ENCODE results near the gene C20orf141.
"Not testable (repeated sequence)": the region's sequence is repeated elsewhere in the genome, so short reads cannot be mapped to it uniquely, and the experiment has no call there.

C20orf141 gene

GRCh38 chr20:2831206-2831605 lies 16.4 kb downstream of the C20orf141 start:
- not testable (repeated sequence) for H3K36me3 ChIP-seq (ENCODE audit: insufficient read depth, low read depth, low read length); H3K9me3 ChIP-seq (ENCODE audit: insufficient read depth, low read depth, low read length); H3K4me1 ChIP-seq (ENCODE audit: insufficient read depth, low read length); H3K4me3 ChIP-seq (ENCODE audit: low read length); H3K27ac ChIP-seq (ENCODE audit: low read length); H3K9ac ChIP-seq (ENCODE audit: low read depth, low read length)
- peaks cover 32% of the 10 kb centered on the region for H3K27me3 ChIP-seq (ENCODE audit: insufficient read depth, low read length)

GRCh38 chr20:2833761-2834160 lies 19.0 kb downstream of the C20orf141 start:
- peaks cover 7% of the 10 kb centered on the region for H3K27me3 ChIP-seq (ENCODE audit: insufficient read depth, low read length)
- no peak overlapping the region for H3K9ac ChIP-seq (ENCODE audit: low read depth, low read length)
- no peaks in the 10 kb centered on the region for H3K4me1 ChIP-seq (ENCODE audit: insufficient read depth, low read length)
- H3K27ac ChIP-seq (ENCODE audit: low read length), result no peak overlapping the region
- no peak overlapping the region for H3K4me3 ChIP-seq (ENCODE audit: low read length)
- H3K9me3 ChIP-seq (ENCODE audit: insufficient read depth, low read depth, low read length), result no peaks in the 10 kb centered on the region
- H3K36me3 ChIP-seq (ENCODE audit: insufficient read depth, low read depth, low read length), result no peaks in the 10 kb centered on the region

GRCh38 chr20:2834401-2835110 lies 19.8 kb downstream of the C20orf141 start:
- Histone ChIP-seq H3K27ac (ENCODE audit: low read length) (no peak overlapping the region), H3K4me1 (ENCODE audit: insufficient read depth, low read length) (no peaks in the 10 kb centered on the region), H3K4me3 (ENCODE audit: low read length) (no peak overlapping the region), H3K27me3 (ENCODE audit: insufficient read depth, low read length) (peaks cover 6% of the 10 kb centered on the region), H3K9me3 (ENCODE audit: insufficient read depth, low read depth, low read length) (no peaks in the 10 kb centered on the region), H3K36me3 (ENCODE audit: insufficient read depth, low read depth, low read length) (no peaks in the 10 kb centered on the region), H3K9ac (ENCODE audit: low read depth, low read length) (no peak overlapping the region)

GRCh38 chr20:2835331-2835796 lies 20.6 kb downstream of the C20orf141 start:
- no peaks in the 10 kb centered on the region for H3K4me1 ChIP-seq (ENCODE audit: insufficient read depth, low read length)
- no peak overlapping the region for H3K4me3 ChIP-seq (ENCODE audit: low read length)
- peaks cover 14% of the 10 kb centered on the region for H3K27me3 ChIP-seq (ENCODE audit: insufficient read depth, low read length)
- H3K27ac ChIP-seq (ENCODE audit: low read length), result no peak overlapping the region
- H3K9ac ChIP-seq (ENCODE audit: low read depth, low read length), result no peak overlapping the region
- H3K9me3 ChIP-seq (ENCODE audit: insufficient read depth, low read depth, low read length), result no peaks in the 10 kb centered on the region
- no peaks in the 10 kb centered on the region for H3K36me3 ChIP-seq (ENCODE audit: insufficient read depth, low read depth, low read length)

GRCh38 chr20:2836035-2836434 lies 21.2 kb downstream of the C20orf141 start:
- H3K27ac ChIP-seq (ENCODE audit: low read length), result no peak overlapping the region
- H3K27me3 ChIP-seq (ENCODE audit: insufficient read depth, low read length), result peaks cover 15% of the 10 kb centered on the region
- H3K4me3 ChIP-seq (ENCODE audit: low read length), result no peak overlapping the region
- no peak overlapping the region for H3K9ac ChIP-seq (ENCODE audit: low read depth, low read length)
- no peaks in the 10 kb centered on the region for H3K9me3 ChIP-seq (ENCODE audit: insufficient read depth, low read depth, low read length)
- H3K36me3 ChIP-seq (ENCODE audit: insufficient read depth, low read depth, low read length), result no peaks in the 10 kb centered on the region
- H3K4me1 ChIP-seq (ENCODE audit: insufficient read depth, low read length), result no peaks in the 10 kb centered on the region; the same call in 1 of the 2 replicates

GRCh38 chr20:2837221-2837960 lies 22.6 kb downstream of the C20orf141 start:
- peaks cover 3% of the 10 kb centered on the region; the same call in 1 of the 2 replicates for H3K4me1 ChIP-seq (ENCODE audit: insufficient read depth, low read length)
- H3K9ac ChIP-seq (ENCODE audit: low read depth, low read length), result no peak overlapping the region
- H3K27ac ChIP-seq (ENCODE audit: low read length), result no peak overlapping the region
- no peaks in the 10 kb centered on the region for H3K36me3 ChIP-seq (ENCODE audit: insufficient read depth, low read depth, low read length)
- no peaks in the 10 kb centered on the region for H3K9me3 ChIP-seq (ENCODE audit: insufficient read depth, low read depth, low read length)
- no peak overlapping the region for H3K4me3 ChIP-seq (ENCODE audit: low read length)
- H3K27me3 ChIP-seq (ENCODE audit: insufficient read depth, low read length), result peaks cover 24% of the 10 kb centered on the region

GRCh38 chr20:2838170-2838797 lies 23.5 kb downstream of the C20orf141 start:
- H3K9ac ChIP-seq (ENCODE audit: low read depth, low read length), result no peak overlapping the region
- no peaks in the 10 kb centered on the region for H3K36me3 ChIP-seq (ENCODE audit: insufficient read depth, low read depth, low read length)
- peaks cover 3% of the 10 kb centered on the region; the same call in 1 of the 2 replicates for H3K4me1 ChIP-seq (ENCODE audit: insufficient read depth, low read length)
- H3K4me3 ChIP-seq (ENCODE audit: low read length), result no peak overlapping the region
- H3K27me3 ChIP-seq (ENCODE audit: insufficient read depth, low read length), result peaks cover 24% of the 10 kb centered on the region
- no peak overlapping the region for H3K27ac ChIP-seq (ENCODE audit: low read length)
- H3K9me3 ChIP-seq (ENCODE audit: insufficient read depth, low read depth, low read length), result no peaks in the 10 kb centered on the region

GRCh38 chr20:2838847-2839671 lies 24.3 kb downstream of the C20orf141 start:
- H3K9me3 ChIP-seq (ENCODE audit: insufficient read depth, low read depth, low read length), result no peaks in the 10 kb centered on the region
- H3K4me1 ChIP-seq (ENCODE audit: insufficient read depth, low read length), result peaks cover 3% of the 10 kb centered on the region; the same call in 1 of the 2 replicates
- no peaks in the 10 kb centered on the region for H3K36me3 ChIP-seq (ENCODE audit: insufficient read depth, low read depth, low read length)
- H3K9ac ChIP-seq (ENCODE audit: low read depth, low read length), result no peak overlapping the region
- H3K27me3 ChIP-seq (ENCODE audit: insufficient read depth, low read length), result peaks cover 24% of the 10 kb centered on the region
- no peak overlapping the region for H3K27ac ChIP-seq (ENCODE audit: low read length)
- no peak overlapping the region for H3K4me3 ChIP-seq (ENCODE audit: low read length)

GRCh38 chr20:2839732-2840137 lies 24.9 kb downstream of the C20orf141 start:
- Histone ChIP-seq H3K27ac (ENCODE audit: low read length) (no peak overlapping the region), H3K4me1 (ENCODE audit: insufficient read depth, low read length) (peaks cover 3% of the 10 kb centered on the region; the same call in 1 of the 2 replicates), H3K9ac (ENCODE audit: low read depth, low read length) (no peak overlapping the region), H3K27me3 (ENCODE audit: insufficient read depth, low read length) (peaks cover 24% of the 10 kb centered on the region), H3K36me3 (ENCODE audit: insufficient read depth, low read depth, low read length) (no peaks in the 10 kb centered on the region), H3K9me3 (ENCODE audit: insufficient read depth, low read depth, low read length) (no peaks in the 10 kb centered on the region), H3K4me3 (ENCODE audit: low read length) (peak overlapping the region; percentile 88; the same call in 1 of the 2 replicates)

GRCh38 chr20:2840138-2840966 lies 25.6 kb downstream of the C20orf141 start, which contains the start of the genes PCED1A and VPS16:
Gene PCED1A (minus strand): TSS chr20:2840655. CDS start chr20:2839912, 743 bp downstream.
Gene VPS16 (plus strand): TSS chr20:2840745. CDS start chr20:2840775, 30 bp downstream.
- no peaks in the 10 kb centered on the region for H3K36me3 ChIP-seq (ENCODE audit: insufficient read depth, low read depth, low read length)
- peak within 1 kb of the TSS; percentile 73 for H3K9ac ChIP-seq (ENCODE audit: low read depth, low read length)
- peaks cover 24% of the 10 kb centered on the region for H3K27me3 ChIP-seq (ENCODE audit: insufficient read depth, low read length)
- H3K27ac ChIP-seq (ENCODE audit: low read length), result no peak within 1 kb of the TSS
- no peaks in the 10 kb centered on the region for H3K9me3 ChIP-seq (ENCODE audit: insufficient read depth, low read depth, low read length)
- peaks cover 3% of the 10 kb centered on the region; the same call in 1 of the 2 replicates for H3K4me1 ChIP-seq (ENCODE audit: insufficient read depth, low read length)
- H3K4me3 ChIP-seq (ENCODE audit: low read length), result peak within 1 kb of the TSS; percentile 88
